ENCODE measurements around the gene ETV7. TPM values are rescaled to one million over a fixed set of nuclear protein-coding genes. Genes with fewer than 3 reads are reported as not detected.
A peak's percentile ranks its signal among the peaks of the same experiment; 100 is the strongest.

Gene ETV7
- total RNA-seq, 1 donor from 2014 or later = 5.2 TPM

GRCh38 chr6:36362551-36363370 lies 24.7 kb downstream of the ETV7 start:
- Histone ChIP-seq H3K27me3 (ENCODE audit: low read depth) (no peaks in the 10 kb centered on the region), H3K9me3 (no peaks in the 10 kb centered on the region), H3K36me3 (no peaks in the 10 kb centered on the region), H3K4me1 (peaks cover 23% of the 10 kb centered on the region), H3K4me3 (no peak overlapping the region), H3K27ac (no peak overlapping the region)
- intact Hi-C loops (cut with DNase I) = no loop called here
- DNase-seq = peak; percentile 71
- TF ChIP-seq CTCF (IDR thresholded peaks at IDR 0.05) = no peak
- no peak for ATAC-seq

- intact Hi-C loops (cut with DNase I) = no loop called here
- Histone ChIP-seq H3K4me1 (peaks cover 23% of the 10 kb centered on the region), H3K27ac (no peak overlapping the region), H3K9me3 (no peaks in the 10 kb centered on the region), H3K4me3 (no peak overlapping the region), H3K36me3 (no peaks in the 10 kb centered on the region), H3K27me3 (ENCODE audit: low read depth) (no peaks in the 10 kb centered on the region)
- TF ChIP-seq CTCF (IDR thresholded peaks at IDR 0.05) = no peak
- DNase-seq = no peak
- no peak for ATAC-seq
These were observed 26.4 kb downstream of the ETV7 start for GRCh38 chr6:36361071-36361470.

DNA sequence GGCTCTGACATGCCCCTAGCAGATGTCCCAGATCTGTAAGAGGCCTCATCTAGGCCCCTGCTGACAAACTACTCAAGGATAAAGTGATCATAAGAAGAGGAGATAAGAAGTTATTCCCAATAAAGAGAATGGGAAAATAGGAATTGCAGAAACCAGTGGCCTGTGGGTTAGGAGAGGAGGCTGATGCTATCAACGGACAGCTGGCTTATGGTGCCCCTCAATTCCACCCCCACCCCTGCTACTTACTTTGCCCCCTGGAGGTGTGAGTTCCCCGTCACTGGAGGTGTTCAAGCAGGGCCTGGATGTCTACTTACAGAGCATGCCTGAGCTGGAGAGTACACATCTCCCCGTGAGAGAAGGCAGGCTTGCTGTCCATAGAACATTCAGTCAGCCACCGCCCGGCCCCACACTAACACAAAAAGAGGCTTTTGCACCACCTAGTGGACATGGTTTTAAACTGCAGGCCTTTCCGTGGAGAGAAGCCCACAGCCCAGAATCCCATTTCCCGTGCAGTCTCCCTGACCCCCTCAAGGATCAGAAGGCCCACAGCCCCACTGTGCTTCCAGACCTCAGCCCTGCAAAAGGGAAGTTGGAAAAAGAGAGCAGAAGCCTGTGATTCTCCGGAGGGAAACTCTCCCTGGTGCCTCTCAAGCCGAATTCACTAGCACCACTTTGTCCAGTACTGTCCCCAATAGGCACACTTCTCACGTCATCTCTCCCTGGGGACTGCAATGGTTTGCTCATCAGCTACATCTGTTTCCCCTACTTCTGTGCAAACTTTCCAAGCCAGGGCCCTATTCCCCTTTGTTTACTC lies 27.0 kb downstream of the ETV7 start:
- Histone ChIP-seq H3K9me3 (no peaks in the 10 kb centered on the region), H3K27me3 (ENCODE audit: low read depth) (no peaks in the 10 kb centered on the region), H3K36me3 (no peaks in the 10 kb centered on the region), H3K27ac (no peak overlapping the region), H3K4me1 (peaks cover 23% of the 10 kb centered on the region), H3K4me3 (no peak overlapping the region)
- DNase-seq (peak; percentile 85), ATAC-seq (peak; percentile 78 to 87)
- intact Hi-C loops (cut with DNase I) = no loop called here
- TF ChIP-seq CTCF (IDR thresholded peaks at IDR 0.05) = peak; percentile 78

- DNase-seq = no peak
- ATAC-seq = peak; percentile 33 to 60
- peaks cover 23% of the 10 kb centered on the region for H3K4me1 ChIP-seq
- intact Hi-C loops (cut with DNase I) = no loop called here
- H3K27me3 ChIP-seq (ENCODE audit: low read depth) = no peaks in the 10 kb centered on the region
- H3K4me3 ChIP-seq = no peak overlapping the region
- TF ChIP-seq CTCF (IDR thresholded peaks at IDR 0.05) = no peak
- H3K27ac ChIP-seq = no peak overlapping the region
- no peaks in the 10 kb centered on the region for H3K9me3 ChIP-seq
- H3K36me3 ChIP-seq = no peaks in the 10 kb centered on the region
These were observed 29.1 kb downstream of the ETV7 start for GRCh38 chr6:36358226-36358915.

GRCh38 chr6:36357872-36358225 lies 29.6 kb downstream of the ETV7 start:
- H3K9me3 ChIP-seq = no peaks in the 10 kb centered on the region
- no peak overlapping the region for H3K27ac ChIP-seq
- no peaks in the 10 kb centered on the region for H3K27me3 ChIP-seq (ENCODE audit: low read depth)
- H3K4me1 ChIP-seq = peaks cover 23% of the 10 kb centered on the region
- ATAC-seq (no peak), DNase-seq (no peak)
- H3K4me3 ChIP-seq = no peak overlapping the region
- no peaks in the 10 kb centered on the region for H3K36me3 ChIP-seq
- TF ChIP-seq CTCF (IDR thresholded peaks at IDR 0.05) = no peak
- intact Hi-C loops (cut with DNase I) = no loop called here
